ENCODE results near the gene TOGARAM2.

Gene TOGARAM2

DNA sequence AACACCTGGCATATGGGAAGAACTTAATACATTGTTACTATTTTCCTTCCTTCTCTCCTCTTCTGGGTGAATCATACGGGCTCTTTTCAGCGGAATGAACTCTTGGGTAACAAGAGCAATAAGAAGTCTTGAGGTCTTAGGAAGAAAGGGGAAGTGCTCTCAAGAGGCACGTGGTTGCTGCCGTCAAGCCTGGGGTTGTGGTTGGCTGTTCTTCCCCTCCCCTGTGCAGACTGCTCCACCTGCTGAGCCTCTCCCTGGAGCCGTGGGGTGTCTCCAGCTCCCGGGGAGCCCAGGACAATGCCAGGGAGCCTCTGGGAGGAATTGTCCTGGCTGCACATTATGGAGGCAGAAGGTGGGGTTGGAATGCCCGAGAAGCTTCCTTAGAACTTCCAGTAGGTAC is 19.4 kb downstream of the TOGARAM2 start:
- no peak for DNase-seq

GRCh38 chr2:29000956-29001355 is 19.9 kb downstream of the TOGARAM2 start:
- DNase-seq = no peak

DNA sequence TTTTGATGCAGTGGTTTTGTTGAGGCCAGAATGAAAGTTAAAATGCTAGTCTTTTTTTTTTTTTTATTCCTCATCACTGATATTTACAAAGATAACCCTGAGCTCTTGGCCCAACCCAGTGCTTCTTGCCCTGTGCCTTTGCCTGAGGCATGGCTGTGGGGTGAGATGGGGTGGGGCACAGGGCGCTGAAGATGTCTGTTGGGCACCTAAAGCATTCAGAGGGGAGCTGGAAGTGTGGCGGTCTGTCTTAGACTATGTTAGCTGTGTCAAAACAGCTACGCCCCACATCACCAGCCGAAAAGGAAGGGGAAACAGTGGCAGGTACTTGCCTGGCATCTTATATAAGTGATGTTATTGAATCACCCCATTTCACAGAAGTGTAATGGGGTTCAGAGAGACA is 20.7 kb downstream of the TOGARAM2 start:
- no peak for DNase-seq

DNA sequence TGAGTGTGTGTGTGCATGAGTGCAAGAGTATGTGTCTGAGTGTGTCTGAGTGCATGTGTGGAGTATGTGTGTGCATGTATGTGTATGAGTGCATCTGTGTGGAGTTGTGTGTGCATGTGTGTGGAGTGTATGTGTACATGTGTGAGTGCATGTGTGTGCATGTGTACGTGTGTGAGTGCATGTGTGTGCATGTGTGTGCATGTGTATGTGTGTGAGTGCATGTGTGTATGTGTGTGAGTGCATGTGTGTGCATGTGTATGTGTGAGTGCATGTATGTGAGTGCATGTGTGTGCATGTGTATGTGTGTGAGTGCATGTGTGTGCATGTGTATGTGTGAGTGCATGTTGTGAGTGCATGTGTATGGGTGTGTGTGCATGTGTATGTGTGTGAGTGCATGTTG is 23.7 kb downstream of the TOGARAM2 start:
- DNase-seq = no peak

DNA sequence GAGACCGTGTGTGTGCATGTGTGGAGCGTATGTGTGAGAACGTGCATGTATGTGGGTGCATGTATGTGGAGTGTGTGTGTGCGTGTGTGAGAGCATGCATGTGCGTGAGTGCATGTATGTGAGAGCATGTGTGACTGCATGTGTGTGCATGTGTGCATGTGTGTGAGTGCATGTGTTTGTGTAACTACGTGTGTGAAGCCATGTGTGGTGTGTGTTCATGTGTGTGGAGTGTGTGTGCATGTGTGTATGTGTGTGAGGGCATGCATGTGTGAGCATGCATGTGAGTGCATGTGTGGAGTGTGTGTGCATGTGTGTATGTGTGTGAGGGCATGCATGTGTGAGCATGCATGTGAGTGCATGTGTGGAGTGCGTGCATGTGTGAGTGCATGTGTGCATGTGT is 24.2 kb downstream of the TOGARAM2 start:
- no peak for DNase-seq

DNA sequence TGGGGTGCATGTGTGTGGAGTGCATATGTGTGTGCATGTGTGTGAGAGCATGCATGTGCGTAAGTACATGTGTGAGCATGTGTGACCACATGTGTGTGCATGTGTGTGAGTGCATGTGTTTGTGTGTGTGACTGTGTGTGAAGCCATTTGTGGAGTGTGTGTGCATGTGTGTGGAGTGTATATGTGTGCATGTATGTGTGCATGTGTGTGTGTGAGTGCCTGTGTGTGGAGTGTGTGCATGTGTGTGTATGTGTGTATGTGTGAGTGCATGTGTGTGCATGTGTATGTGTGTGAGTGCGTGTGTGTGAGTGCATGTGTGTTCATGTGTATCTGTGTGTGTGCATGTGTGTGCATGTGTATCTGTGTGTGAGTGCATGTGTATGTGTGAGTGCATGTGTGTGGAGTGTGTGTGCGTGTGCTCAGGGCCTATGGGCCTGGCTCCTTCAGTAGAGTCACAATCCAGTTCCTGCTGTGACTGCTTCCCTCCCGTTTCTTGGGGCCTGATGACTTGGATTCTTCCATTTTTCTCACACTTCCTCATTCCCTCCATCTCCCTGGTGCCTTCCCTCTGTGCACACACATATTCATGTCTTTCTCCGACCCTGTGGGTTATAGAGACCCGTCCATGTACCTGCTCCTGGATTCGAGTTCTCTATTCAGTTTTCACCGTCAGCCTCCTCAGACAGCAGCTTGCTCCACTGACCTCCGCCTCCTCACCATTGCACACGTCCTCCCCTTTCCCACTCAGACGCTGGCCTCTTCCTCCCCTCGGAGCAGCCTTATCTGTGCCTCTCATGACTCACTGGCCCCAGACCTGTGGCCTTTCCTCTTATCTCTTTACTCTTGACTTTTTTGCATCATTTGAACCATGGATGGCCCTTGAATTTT is 25.2 kb downstream of the TOGARAM2 start:
- DNase-seq = no peak

- DNase-seq = no peak
These were observed 25.8 kb downstream of the TOGARAM2 start for GRCh38 chr2:29006980-29007301.

- DNase-seq = no peak
These were observed 28.2 kb downstream of the TOGARAM2 start for GRCh38 chr2:29009270-29009669.

GRCh38 chr2:29009711-29010677 is 28.9 kb downstream of the TOGARAM2 start:
- DNase-seq = no peak

DNA sequence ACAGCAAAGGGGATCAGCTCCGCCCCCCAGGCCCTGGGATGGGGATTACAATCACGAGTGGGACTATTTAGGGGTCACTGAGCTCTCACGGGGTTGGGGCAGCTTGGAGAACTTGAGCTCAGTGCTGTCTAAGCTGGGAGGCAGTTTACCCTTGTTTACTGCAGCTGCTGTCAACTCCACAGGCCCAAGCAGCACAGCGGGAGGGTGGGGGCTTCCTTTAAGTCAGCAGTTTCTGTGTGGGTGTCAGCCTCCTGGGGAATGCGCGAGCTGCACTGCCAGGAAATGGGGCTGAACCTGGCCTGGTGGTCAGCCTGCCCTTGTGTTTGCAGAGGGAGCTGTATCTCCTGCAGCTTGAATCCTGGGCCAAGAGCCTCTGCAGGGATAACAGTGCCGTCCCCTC is 29.8 kb downstream of the TOGARAM2 start:
- DNase-seq = no peak

DNA sequence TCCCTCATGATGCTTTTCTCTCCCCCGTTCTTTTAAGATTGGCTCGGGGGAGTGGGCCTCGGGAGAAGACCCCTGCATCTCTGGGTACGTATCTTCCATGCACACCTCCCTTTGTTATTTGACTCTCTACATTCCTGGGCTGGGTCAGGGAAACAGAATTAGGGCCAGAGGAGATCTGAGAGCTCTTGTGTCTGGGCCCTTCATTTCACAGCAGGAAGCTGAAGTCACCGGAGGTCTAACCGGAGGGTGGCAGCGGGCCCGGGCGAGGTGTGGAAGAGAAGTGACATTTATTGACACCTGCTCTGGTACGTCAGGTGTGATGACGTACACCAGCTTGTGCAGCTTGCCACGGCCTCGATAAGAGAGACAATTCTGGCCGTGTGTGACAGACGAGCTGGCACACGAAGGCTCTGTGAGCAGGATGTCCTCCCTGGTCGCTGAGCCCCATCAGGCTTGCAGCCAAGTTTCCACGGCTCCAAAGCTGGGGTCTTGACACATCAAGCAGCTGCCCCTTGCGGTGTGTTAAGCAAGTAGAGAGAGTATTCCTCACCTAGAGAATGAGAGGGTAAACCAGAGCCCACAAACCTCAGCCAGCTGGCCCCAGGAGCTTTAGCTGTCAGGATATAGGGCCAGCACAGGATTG is 30.4 kb downstream of the TOGARAM2 start:
- no peak for DNase-seq

GRCh38 chr2:29012211-29012681 is 31.1 kb downstream of the TOGARAM2 start:
- no peak for DNase-seq

DNA sequence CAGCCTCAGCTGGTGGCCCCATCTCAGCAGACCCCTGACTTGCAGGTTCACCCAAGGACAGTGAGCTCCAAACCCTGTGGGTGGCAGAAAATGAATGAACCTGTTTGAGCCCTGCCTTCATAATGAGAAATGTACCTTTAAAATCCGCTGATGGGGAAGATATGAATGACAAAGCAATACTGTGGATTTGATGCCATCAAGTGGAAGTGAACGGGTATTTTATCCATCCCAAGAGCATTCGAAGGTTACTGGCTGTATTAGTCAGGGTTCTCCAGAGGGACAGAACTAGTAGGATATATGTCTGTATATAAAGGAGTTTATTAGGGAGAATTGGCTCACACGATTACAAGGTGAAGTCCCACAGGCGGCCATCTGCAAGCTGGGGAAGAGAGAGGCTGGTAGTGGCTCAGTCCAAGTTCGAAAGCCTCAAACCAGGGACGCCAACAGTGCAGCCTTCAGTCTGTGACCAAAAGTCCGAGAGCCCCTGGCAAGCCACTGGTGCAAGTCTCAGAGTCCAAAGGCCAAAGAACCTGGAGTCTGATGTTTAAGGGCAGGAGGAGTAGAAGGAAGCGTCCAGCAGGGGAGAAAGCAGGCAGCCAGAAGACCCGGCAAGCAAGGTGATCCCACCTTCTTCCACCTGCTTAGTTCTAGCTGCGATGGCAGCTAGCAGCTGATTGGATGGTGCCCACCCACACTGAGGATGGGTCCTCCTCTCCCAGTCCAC is 32.1 kb downstream of the TOGARAM2 start:
- no peak for DNase-seq

- DNase-seq = no peak
These were observed 33.2 kb downstream of the TOGARAM2 start for GRCh38 chr2:29014331-29014730.

DNA sequence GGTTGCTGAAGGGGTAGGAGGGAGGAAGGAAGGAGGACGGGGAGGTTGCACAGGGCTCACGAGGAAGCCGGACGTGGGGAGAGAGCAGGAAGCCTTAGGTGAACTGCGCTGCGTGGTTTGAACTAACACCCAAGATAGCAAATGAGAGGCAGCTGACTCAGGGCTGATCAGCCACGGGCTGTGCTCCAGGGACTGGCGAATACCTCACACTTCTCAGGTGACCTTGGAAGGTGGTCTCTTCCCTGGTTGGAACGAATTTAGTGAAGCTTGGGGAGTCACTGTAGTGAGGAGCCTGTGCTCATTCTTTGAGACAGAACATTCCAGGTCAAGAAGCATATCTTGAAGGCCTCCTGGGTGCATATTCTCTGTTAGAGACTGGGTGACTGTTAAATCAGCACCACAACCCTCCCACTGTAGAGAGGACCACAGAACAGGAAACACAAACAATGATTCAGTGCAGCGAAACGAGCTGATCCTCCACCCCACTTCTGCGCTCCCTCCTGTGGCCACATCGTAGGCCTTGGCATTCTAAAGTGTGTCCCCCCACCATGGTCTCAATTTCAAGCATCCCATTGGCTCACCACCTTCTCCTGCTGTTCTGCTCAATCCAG is 33.8 kb downstream of the TOGARAM2 start:
- DNase-seq = no peak

GRCh38 chr2:29015701-29016470 is 34.8 kb downstream of the TOGARAM2 start:
- DNase-seq = no peak

DNA sequence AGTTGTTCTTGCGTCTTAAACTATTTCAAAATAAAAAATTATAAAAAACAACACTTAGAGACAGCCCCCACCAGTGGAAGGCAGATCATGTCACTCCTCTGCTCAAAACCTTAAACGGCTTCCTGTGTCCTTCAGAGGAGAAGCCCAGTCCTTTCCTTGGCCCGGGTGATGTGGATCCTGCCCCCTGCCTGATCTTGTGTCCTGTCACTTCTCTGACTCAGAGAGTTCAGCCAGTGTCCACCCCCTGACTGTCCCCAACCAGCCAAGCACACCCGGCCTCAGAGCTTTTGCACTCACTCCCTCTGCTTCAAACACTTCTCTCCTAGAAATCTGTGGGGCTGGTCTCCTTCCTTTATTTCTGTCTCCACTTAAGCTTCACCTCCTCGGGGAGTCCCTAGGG is 35.4 kb downstream of the TOGARAM2 start:
- DNase-seq = no peak

GRCh38 chr2:29017716-29018435 is 36.8 kb downstream of the TOGARAM2 start:
- no peak for DNase-seq

- DNase-seq = no peak
These were observed 40.8 kb downstream of the TOGARAM2 start for GRCh38 chr2:29021886-29022285.

- no peak for DNase-seq
These were observed 41.6 kb downstream of the TOGARAM2 start for GRCh38 chr2:29022679-29023078.

DNA sequence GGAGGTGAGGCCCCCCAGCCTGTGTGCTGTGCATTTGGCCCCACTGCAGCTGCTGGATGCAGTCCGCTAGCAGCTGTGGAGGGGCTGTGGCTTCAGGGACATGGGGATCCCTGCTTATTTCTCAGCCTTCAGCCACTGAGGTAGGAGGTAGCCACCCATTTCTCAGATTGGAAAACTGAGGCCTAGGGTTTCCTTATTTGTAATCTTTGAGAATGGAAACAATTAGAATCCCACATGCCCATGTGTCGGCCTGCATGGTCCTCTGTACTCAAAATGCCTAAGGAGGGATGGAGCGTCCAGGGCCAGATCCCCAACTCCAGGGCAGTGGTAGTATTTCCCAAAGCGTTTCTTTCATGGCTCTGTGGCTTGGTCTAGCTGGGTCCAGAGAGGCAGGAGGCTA is 42.1 kb downstream of the TOGARAM2 start:
- no peak for DNase-seq

All from NCI-H526 (cell line).